ENCODE measurements around the gene PDE4D. TPM values are rescaled to one million over a fixed set of nuclear protein-coding genes. Genes with fewer than 3 reads are reported as not detected.

The PDE4D gene
- 10 to 100 TPM; 14.7 to 36.3 (median 24.7) TPM for total RNA-seq

GRCh38 chr5:59893429-59894227 lies at the start of gene PDE4D:
Gene PDE4D, minus strand, starts transcription at chr5:59893726.
- Histone ChIP-seq H3K4me1 (peaks cover 0 to 5% of the 10 kb centered on the region in 2 donors), H3K36me3 (no peaks in the 10 kb centered on the region), H3K4me3 (replicated peaks in 1 of 3) (no peak within 1 kb of the TSS), H3K9me3 (no peaks in the 10 kb centered on the region), H3K27me3 (no peaks in the 10 kb centered on the region), H3K27ac (no peak within 1 kb of the TSS)
- no peak for TF ChIP-seq POLR2A (IDR thresholded peaks at IDR 0.05)
- no peak for TF ChIP-seq CTCF (IDR thresholded peaks at IDR 0.05)
- 0 to 2% methylated on average over 11 to 17 of the region's 63 CpGs for WGBS, 2 donors
- intact Hi-C loops (cut with DNase I): no loop called here
- DNase-seq: peak; percentile 40 to 65

GRCh38 chr5:59937633-59938032 lies 44.1 kb upstream of the PDE4D start:
- no peak for DNase-seq
- H3K36me3 ChIP-seq: no peaks in the 10 kb centered on the region
- no peak overlapping the region for H3K27ac ChIP-seq
- H3K4me1 ChIP-seq: no peaks in the 10 kb centered on the region
- 83 to 84% methylated on average over 3 of the region's 3 CpGs for WGBS, 2 donors
- H3K27me3 ChIP-seq: no peaks in the 10 kb centered on the region
- TF ChIP-seq CTCF (IDR thresholded peaks at IDR 0.05) (no peak), POLR2A (IDR thresholded peaks at IDR 0.05) (no peak)
- intact Hi-C loops (cut with DNase I): no loop called here
- no peak overlapping the region for H3K4me3 ChIP-seq (replicated peaks in 1 of 3)
- no peaks in the 10 kb centered on the region for H3K9me3 ChIP-seq

- Histone ChIP-seq H3K9me3 (no peaks in the 10 kb centered on the region), H3K36me3 (no peaks in the 10 kb centered on the region), H3K4me1 (no peaks in the 10 kb centered on the region), H3K27me3 (no peaks in the 10 kb centered on the region), H3K4me3 (replicated peaks in 1 of 3) (no peak overlapping the region), H3K27ac (no peak overlapping the region)
- WGBS, 2 donors: 75 to 90% methylated on average over 3 of the region's 3 CpGs
- TF ChIP-seq CTCF (IDR thresholded peaks at IDR 0.05): no peak
- no peak for TF ChIP-seq POLR2A (IDR thresholded peaks at IDR 0.05)
- intact Hi-C loops (cut with DNase I): no loop called here
- DNase-seq: no peak
Observed at GRCh38 chr5:59923465-59923864, 29.9 kb upstream of the PDE4D start.

GRCh38 chr5:59922220-59922619 lies 28.7 kb upstream of the PDE4D start:
- Histone ChIP-seq H3K27me3 (no peaks in the 10 kb centered on the region), H3K9me3 (no peaks in the 10 kb centered on the region), H3K27ac (no peak overlapping the region), H3K4me1 (no peaks in the 10 kb centered on the region), H3K4me3 (replicated peaks in 1 of 3) (no peak overlapping the region), H3K36me3 (no peaks in the 10 kb centered on the region)
- TF ChIP-seq POLR2A (IDR thresholded peaks at IDR 0.05): no peak
- TF ChIP-seq CTCF (IDR thresholded peaks at IDR 0.05): no peak
- WGBS, 2 donors: 15 to 21% methylated on average over 1 of the region's 1 CpG
- intact Hi-C loops (cut with DNase I): no loop called here
- no peak for DNase-seq

- intact Hi-C loops (cut with DNase I): no loop called here
- H3K4me3 ChIP-seq (replicated peaks in 1 of 3): no peak overlapping the region
- no peak overlapping the region for H3K27ac ChIP-seq
- no peaks in the 10 kb centered on the region for H3K36me3 ChIP-seq
- H3K4me1 ChIP-seq: no peaks in the 10 kb centered on the region
- H3K27me3 ChIP-seq: no peaks in the 10 kb centered on the region
- TF ChIP-seq POLR2A (IDR thresholded peaks at IDR 0.05): no peak
- no peak for TF ChIP-seq CTCF (IDR thresholded peaks at IDR 0.05)
- no peaks in the 10 kb centered on the region for H3K9me3 ChIP-seq
- no peak for DNase-seq
- 71 to 80% methylated on average over 6 of the region's 6 CpGs for WGBS, 2 donors
Observed at GRCh38 chr5:59921816-59922215, 28.3 kb upstream of the PDE4D start.
